CMK (cell line): ENCODE results near the gene DAAM1.

ENCODE experiments used
- DNase-seq: peaks from one replicate; pipeline ENCODE4 v3.0.0-alpha.2; 2010; ENCODE audit warnings: low read depth

Gene DAAM1

GRCh38 chr14:59363531-59364226 lies 175.2 kb downstream of the DAAM1 start:
- DNase-seq = no peak

DNA sequence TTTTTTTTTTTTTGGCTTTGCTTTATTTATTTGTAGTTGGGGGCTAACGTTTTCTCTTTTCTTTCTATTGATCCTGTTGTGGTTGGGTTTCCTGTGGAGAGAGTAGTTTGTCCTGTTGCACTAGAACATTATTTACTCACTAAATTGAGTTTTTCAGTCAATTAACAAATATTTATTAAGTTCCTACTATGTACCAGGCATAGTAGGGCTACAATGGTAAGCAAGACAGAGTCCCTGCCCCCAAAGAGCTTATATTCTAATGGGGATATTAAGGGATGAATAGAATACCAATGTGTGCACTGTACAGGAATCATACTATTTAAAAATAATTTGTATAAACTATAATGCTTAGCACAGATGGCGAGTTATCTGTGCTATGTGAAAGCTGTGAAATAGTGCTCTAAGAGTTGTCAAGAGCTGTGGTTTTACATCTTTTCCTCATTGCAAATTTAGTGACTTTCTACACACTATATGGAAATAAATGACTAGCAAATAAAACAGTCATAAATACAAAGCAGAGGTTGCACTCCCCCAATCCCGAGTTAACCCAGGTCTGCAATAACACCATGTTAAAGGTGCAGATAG lies 181.8 kb downstream of the DAAM1 start:
- no peak for DNase-seq

GRCh38 chr14:59371771-59372170 lies 183.3 kb downstream of the DAAM1 start:
- no peak for DNase-seq

- DNase-seq = no peak
Observed at GRCh38 chr14:59374048-59374447, 185.6 kb downstream of the DAAM1 start.

- no peak for DNase-seq
Observed at GRCh38 chr14:59376686-59377085, 188.2 kb downstream of the DAAM1 start.

DNA sequence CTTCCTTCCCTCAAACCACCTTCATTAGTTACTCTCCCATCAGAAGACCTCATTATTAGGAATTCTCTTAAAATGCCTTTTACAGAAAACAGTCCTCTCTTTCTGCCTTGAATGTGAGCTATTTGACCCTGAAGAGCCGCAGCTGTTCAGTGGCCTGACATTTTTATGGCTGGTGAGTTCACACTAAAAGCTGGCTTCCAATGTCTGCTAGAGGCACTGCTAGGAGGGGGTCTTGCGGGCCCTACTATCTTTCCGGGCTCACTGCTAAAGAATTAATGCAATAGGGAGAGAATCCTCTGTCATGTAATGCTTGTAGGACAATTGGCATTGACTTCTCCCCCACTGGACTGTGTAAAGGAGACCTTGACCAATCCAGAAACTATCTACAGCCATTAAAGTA lies 189.0 kb downstream of the DAAM1 start:
- no peak for DNase-seq

- no peak for DNase-seq
Observed at GRCh38 chr14:59377991-59378601, 189.6 kb downstream of the DAAM1 start.

DNA sequence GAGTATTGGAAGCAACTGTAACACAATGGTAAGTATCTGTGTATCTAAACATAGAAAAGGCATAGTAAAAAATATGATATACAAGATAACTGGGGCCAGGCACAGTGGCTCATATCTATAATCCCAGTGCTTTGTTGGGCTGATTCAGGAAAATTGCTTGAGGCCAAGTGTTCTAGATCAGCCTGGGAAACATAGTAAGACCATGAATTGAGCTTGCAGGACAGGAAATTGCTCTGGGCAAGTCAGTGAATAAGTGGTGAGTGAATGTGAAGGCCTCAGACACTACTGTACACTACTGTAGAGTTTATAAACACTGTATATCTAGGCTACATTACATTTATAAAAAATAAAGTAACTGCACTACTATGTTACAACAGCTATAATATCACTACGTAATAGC lies 201.5 kb downstream of the DAAM1 start:
- DNase-seq = no peak

- no peak for DNase-seq
Observed at GRCh38 chr14:59391388-59391787, 202.9 kb downstream of the DAAM1 start.

DNA sequence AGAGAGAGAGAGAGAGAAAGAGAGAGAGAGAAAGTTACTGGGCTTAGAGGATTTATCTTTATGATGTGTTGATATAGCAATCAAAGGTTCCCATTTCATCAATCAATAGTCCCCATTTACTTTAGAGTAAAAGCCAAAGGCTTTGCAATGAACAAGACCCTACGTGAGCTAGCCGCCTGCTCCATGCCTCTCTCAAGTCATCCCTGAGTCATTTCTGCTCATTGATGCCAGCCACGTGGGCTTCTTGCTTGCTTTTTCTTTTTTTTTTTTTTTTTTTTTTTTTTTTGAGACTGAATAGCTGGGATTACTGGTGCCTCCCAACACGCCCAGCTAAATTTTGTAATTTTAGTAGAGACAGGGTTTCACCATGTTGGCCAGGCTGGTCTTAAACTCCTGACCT lies 205.8 kb downstream of the DAAM1 start:
- DNase-seq = no peak

GRCh38 chr14:59395672-59396071 lies 207.2 kb downstream of the DAAM1 start:
- no peak for DNase-seq

GRCh38 chr14:59398841-59399240 lies 210.4 kb downstream of the DAAM1 start:
- peak; percentile 68 for DNase-seq

GRCh38 chr14:59406454-59407245 lies 218.2 kb downstream of the DAAM1 start:
- no peak for DNase-seq

- DNase-seq = no peak
Observed at GRCh38 chr14:59407246-59408010, 219.0 kb downstream of the DAAM1 start.

DNA sequence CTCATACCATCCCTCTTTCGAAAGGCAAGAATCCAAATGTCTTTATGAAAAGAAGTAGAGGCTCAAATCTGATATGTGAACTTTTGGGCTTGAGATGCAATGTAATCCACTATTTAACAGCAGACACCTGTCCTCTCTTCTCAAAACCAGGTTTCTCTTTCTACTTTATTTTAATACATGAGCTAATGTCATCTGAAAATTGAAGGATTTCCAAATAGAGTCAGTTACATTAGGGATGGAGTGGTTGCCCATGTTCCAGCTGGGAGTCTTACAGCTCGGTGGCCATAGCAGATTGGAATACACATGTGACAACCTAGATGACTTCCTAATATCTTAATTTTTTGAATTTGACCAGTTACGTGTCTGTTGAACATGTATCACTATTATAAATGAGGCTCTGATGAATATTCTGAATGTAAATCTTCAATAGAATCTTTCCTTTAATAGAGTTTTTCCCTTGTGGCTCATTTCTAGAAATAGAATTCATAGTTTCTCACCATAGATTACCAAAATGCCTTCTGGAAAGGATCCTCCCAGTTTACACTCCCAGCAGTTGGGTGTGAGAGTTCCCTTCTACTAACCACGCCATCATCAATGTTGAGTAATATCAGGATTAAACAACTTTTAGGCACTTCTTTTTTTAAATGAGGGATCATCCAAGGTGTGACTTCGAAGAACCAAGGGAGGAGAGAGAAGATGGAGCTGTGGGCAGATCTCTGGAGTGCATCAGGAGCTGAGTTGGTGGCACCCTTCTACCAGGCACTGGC lies 227.6 kb downstream of the DAAM1 start:
- DNase-seq = no peak

DNA sequence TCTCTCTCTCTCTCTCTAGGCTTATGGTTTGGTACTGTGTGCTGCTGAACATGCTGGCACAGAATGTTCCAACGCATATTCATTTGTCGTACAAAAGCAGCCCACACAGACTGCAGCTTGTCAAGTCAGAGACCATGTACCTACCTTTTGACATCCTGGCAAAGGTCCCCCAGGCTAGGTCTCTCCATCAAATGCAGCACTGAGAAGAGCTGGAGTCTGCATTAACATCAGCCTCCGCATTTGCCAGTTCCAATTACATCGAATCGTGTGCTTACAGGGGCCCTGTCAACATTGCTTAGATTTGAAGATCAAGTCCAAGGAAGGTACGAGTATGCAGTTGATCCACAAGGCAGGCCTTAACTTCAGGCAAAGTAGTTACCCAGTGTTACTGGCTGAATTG lies 228.8 kb downstream of the DAAM1 start:
- no peak for DNase-seq

DNA sequence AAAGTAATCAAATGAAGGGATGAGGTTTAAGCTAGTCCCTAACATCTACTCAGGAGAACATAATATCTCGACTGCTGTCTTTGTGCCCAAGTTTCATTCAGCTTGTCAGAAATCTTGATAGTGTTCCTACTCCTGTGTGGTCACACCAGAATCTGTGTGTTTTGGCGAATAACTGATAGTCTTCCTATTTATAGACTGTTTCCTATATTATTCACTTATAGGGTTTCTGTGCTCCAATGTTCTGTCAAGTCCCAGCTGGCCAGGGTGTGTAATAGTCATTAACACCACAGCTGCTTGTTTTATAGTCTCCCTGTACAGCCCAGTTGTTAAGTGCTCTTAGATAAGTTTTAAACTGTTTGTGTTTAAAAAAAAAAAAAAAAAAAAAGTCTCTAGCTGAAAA lies 230.8 kb downstream of the DAAM1 start:
- DNase-seq = no peak
